RCC 7860 (cell line): ENCODE measurements around the gene ATOSB.
A peak's percentile ranks its signal among the peaks of the same experiment; 100 is the strongest.

Experiments used
- DNase-seq: peaks from one replicate; pipeline ENCODE4 v3.0.0-alpha.2; 2015; ENCODE audit warnings: low spot score
- FAIRE-seq: peaks from 2 replicates; lab custom pipeline; 2012; peaks lifted over from hg19 to GRCh38; lab: Jason Lieb, UNC

ATOSB gene

GRCh38 chr9:35096035-35096849 is 19.4 kb downstream of the ATOSB start, which contains the start of gene PIGO:
TSS of gene PIGO (minus strand) at chr9:35096591. CDS start at chr9:35095565, 1,026 bp downstream.
- FAIRE-seq (no peak), DNase-seq (peak; percentile 55)

DNA sequence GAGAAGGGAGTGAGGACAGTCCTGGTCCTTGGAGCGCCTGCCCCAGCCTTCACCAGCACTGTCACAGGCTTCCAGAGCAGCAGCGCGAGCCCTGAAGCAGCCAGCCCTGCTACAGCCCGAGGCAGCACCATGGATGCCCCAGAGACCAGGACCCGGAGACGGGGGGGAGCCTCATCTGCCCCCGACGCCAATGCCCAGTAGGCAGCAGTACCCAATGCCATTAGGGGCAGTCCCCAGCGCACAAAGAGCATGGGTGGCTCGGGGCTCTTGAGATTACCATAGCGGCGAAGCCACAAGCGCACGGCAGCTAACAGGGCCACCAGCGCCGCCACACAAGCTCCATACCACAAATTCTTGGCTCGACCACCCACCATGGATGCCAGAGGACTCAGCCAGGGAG is 24.1 kb downstream of the ATOSB start:
- DNase-seq (no peak), FAIRE-seq (no peak)

DNA sequence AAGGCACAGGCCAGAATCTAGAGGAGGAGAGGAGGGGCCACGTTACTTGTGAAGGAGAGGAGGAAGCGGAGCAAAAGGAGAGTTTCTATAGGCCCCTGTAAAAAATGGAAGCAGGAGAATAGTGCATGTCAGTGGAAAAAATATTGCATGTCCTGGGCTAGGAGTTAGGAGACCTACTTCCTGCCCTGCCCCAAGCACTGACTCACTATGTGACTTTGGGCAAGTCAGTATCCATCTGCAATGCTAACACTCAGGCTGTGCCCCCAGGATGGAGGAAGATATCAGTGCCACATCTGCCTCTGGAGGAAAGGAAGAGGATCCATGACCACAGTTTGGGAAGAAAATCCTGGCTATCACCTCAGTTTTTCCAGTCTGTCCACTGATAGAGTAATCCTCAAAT is 26.2 kb downstream of the ATOSB start:
- DNase-seq: no peak

GRCh38 chr9:35085078-35085477 is 30.6 kb downstream of the ATOSB start:
- DNase-seq (no peak), FAIRE-seq (no peak)

More for the DNA sequence above, 26.2 kb downstream of the ATOSB start:
- no peak for FAIRE-seq

DNA sequence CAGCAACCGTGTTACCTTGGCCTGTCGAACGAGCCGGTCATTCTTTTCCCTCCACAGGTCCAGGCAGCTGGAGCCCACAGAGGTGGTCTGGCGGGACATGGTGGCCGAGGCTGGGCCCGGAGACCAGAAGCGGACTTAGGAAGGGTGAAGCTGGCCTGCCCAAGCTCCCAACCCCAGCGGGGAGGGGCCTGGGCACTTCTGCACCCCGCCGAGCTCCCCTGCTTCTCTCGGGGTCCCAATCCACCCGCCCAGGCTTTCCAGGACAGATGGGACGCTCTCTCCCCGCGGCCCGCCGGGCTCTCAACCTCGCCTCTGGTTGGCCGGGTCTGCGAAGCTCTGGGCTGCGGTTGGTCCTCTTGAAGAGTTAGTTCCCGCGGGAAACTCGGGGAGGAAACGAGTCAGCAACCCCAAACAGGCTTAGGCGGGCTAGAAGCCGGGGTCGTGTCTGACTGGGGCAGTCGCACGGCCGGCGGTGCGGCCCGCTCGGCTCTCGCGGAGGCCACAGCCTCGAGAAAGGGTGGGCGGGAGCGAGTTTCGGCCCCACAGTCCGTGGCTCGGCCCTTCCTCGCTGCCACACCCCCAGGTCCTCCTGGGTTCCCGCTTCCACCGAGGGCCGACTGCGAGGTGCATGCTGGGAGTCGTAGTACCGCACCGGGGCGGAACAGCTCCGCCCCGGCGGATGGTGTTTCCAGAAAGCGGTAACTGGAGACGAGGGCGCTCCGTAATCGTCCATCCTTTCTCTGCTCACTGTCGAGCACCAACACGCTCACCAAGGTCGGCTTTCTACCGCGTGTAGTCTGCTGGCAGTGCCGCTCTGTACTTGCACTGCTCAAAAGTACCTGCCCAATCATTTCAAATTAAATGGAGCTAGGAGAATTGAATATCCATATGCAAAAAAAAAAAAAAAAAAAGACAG is 36.0 kb downstream of the ATOSB start, which contains the start of gene FANCG:
Gene FANCG (minus strand): TSS at position 517 of the 916 bp plus-strand sequence. CDS start 418 bp downstream, at position 99.
- FAIRE-seq: peak; percentile 23

GRCh38 chr9:35079041-35079425 is 36.6 kb downstream of the ATOSB start:
- DNase-seq (no peak), FAIRE-seq (no peak)

More for the DNA sequence above, 36.0 kb downstream of the ATOSB start, which contains the start of gene FANCG:
- peak; percentile 74 for DNase-seq

DNA sequence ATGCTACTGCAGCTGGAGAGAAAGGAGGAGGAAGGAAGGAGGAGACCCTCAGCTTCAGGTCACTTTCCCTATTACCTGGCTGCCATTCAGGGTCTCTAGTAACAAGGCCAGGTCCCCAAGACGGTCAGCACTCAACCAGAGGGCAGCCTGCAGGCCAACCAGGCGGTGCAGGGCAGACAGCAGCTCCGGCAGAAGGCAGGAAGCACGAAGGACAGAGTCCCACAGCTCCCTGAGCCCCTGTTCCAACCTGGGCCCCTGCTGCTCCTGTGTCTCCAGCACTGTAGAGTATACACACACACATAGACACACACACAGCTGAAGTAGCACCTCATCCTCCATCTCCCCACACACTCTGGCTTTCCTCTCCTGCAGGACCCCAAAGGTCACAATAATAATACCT is 37.6 kb downstream of the ATOSB start:
- no peak for FAIRE-seq
- DNase-seq: no peak

- no peak for FAIRE-seq
- DNase-seq: no peak
Measured at GRCh38 chr9:35076848-35077247, 38.8 kb downstream of the ATOSB start.

DNA sequence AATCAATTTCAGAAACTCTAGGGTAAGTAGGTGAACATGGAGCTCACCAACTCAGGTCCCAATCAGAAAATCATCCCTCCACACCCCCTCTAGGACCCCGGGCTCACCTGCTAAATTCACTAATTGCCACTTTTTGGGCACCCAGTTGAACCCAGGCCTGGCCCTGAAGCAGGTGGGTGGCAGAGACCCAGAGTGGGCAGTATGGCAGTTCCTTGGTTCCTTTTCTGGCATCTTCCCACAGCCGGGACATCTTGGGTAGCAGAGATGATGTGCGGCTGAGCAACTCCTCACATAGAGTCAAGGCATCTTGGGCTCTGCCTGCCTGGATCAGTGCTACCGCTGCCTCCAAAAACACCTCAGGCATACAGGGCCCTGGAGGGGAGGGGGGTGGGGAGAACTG is 40.3 kb downstream of the ATOSB start:
- no peak for FAIRE-seq
- DNase-seq: no peak

DNA sequence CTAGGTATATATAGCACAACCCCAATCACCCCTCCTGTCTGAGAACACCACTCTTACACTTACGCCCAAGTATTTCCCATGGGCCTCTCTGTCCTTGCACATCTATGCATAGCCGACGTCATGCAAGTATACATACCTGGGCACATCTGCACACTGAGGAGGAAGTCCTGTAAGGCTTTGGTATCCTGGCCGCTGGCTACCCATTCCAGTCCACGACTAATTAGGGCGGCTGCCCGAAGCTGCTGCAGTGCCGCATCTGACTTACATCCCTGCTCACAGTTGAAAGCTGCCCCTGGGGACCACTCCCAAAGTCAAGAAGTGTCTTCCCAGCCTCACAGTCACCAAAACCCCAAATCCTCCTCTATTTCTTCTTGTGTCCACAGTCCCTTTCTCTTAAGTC is 40.9 kb downstream of the ATOSB start:
- FAIRE-seq (no peak), DNase-seq (no peak)

GRCh38 chr9:35074141-35074540 is 41.5 kb downstream of the ATOSB start:
- FAIRE-seq (no peak), DNase-seq (no peak)

- no peak for DNase-seq
- no peak for FAIRE-seq
Measured at GRCh38 chr9:35073279-35073612, 42.4 kb downstream of the ATOSB start.

GRCh38 chr9:35072461-35073278 is 43.0 kb downstream of the ATOSB start, which contains the start of gene VCP:
TSS of gene VCP (minus strand) at chr9:35072625. CDS start at chr9:35072353, 272 bp downstream.
- FAIRE-seq: peak; percentile 92
- peak; percentile 95 for DNase-seq

- no peak for FAIRE-seq
- DNase-seq: peak; percentile 62
Measured at GRCh38 chr9:35071814-35072460, 43.7 kb downstream of the ATOSB start.

- peak; percentile 5 for DNase-seq
- FAIRE-seq: no peak
Measured at GRCh38 chr9:35070823-35071813, 44.5 kb downstream of the ATOSB start.

DNA sequence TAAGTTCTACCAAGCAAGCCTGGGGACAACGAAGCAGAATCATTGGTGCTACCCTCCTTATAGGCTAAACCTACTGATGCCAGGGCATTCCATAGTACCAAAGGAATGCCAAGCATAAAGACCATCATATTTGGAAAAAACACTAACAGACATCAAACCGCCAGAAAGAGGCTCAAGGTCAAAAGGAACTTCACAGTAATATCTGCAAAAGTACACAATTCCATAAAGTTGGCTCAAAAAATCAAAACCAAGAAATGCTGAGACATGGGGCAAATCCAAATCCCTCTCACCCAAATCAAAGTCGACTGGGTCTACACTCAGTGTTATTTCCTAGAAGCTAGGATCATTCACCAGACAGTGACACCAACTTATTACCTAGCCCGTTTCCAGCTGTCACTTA is 46.6 kb downstream of the ATOSB start:
- FAIRE-seq (no peak), DNase-seq (no peak)

DNA sequence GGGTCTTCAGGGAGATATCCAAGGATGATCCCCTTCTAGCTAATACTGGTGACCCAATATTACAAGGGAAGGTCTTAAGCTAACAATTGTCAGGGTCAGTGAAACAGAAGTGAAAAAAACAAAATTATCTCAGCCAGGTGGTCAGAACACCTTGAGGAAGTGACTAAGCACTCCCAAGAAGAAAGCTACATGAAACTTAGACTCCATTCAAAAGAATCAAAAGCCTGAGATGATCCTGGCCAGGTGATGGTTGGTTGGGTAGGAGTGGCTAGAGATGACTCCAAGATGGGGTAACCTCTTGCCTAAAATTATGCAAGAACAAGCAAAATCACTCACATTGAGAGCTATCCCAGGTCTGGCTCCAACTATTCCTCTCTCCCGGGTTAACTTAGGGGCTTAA is 48.6 kb downstream of the ATOSB start:
- FAIRE-seq (no peak), DNase-seq (no peak)

- DNase-seq: no peak
- FAIRE-seq: no peak
Measured at GRCh38 chr9:35060548-35061207, 55.0 kb downstream of the ATOSB start.
